Testis (tissue), 3 donors: Measurements from ENCODE around the gene KIF17. TPM values are rescaled to one million over a fixed set of nuclear protein-coding genes. Genes with fewer than 3 reads are reported as not detected.
A peak's percentile ranks its signal among the peaks of the same experiment; 100 is the strongest.

Experiments
- DNase-seq: peaks from one replicate; pipeline ENCODE4 v3.0.0-alpha.2; 2019
- H3K27ac ChIP-seq, 2 donors: fragments of 200-600 bp; sonication (generic); one replicate each; pipeline ENCODE4 v1.5.1; 2019
- H3K27me3 ChIP-seq: fragments of 200-600 bp; sonication (generic); one replicate; pipeline ENCODE4 v1.5.1; 2019
- H3K36me3 ChIP-seq: fragments of 200-600 bp; sonication (generic); one replicate; pipeline ENCODE4 v1.5.1; 2017; ENCODE audit warnings: low read depth; ENCODE audit errors: missing control alignments
- H3K4me1 ChIP-seq: fragments of 200-600 bp; sonication (generic); one replicate; pipeline ENCODE4 v1.5.1; 2019
- H3K4me3 ChIP-seq, 2 donors: fragments of 200-600 bp; sonication (generic); one replicate each; pipeline ENCODE4 v1.5.1; 2017 to 2019
- H3K9me3 ChIP-seq: fragments of 200-600 bp; sonication (generic); one replicate; pipeline ENCODE4 v1.5.1; 2017
- POLR2A ChIP-seq: fragments of 450-650 bp; IDR thresholded peaks from one replicate; pipeline ENCODE4 v1.6.1; 2017; ENCODE audit warnings: antibody characterized with exemption, mild to moderate bottlenecking, moderate library complexity
- WGBS, 2 donors: methylation state at CpG; one replicate each; pipeline ENCODE4 v1.1.5; 2018; 5-methylcytosine and 5-hydroxymethylcytosine counted together
- intact Hi-C: fragments of 100-400 bp; cut with DNase I; formaldehyde crosslinking; loops from one replicate; pipeline ENCODE4 v1.15.1; 2023; ENCODE audit warnings: low total_unique reads
- polyA plus RNA-seq: library from polyadenylated mRNA; stranded (reverse); fragments of 350-450 nt; fragmentation: Illumina TruSeq; extraction: RNeasy Lipid Tissue Mini Kit (QIAGEN cat#74804); gene quantifications from one replicate; pipeline ENCODE4 v1.2.3, GENCODE V29; 2014; ENCODE audit warnings: low read depth, low replicate concordance; ENCODE audit not compliant: insufficient read depth
- total RNA-seq, 2 donors: library from RNA; depleted of rRNA; stranded (reverse); fragments of >200 nt; gene quantifications; one replicate each; pipeline ENCODE4 v1.2.3, GENCODE V29; 2016
- TF ChIP-seq, protein P1 (sequence below), 3 experiments: fragments of 450-650 bp in 2 of 3; fragments of 200-600 bp in 1 of 3; sonication (generic) in 1 of 3; IDR thresholded peaks; one replicate each; pipeline ENCODE4 v1.5.1; 2016 to 2019; ENCODE audit warnings: antibody characterized with exemption in 3 of 3, mild to moderate bottlenecking in 2 of 3, moderate library complexity in 1 of 3

Gene KIF17
- total and polyA plus RNA-seq, 3 donors from 2014 or later: 36.1 to 80.2 (median 54.1) TPM

DNA sequence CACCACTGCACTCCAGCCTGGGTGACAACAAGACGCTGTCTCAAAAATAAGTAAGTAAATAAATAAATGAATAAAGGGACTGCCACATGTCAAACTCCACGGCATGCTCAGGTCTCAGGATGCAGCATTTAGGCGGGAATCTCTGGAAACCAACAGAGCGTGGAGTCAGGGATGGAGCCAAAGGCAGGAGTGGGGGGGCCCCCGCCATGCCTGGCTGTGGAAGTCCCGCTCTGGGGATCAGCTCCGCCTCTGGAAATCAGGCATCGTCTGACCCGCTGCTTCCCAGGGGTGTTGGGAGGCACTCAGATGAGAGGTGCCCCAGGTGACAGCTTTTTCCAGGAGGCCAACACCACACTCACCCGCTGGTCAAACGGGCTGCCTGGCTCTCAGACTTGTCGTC lies 20.2 kb downstream of the KIF17 start:
- Histone ChIP-seq H3K9me3 (no peaks in the 10 kb centered on the region), H3K27ac (peak overlapping the region in 1 of 2 donors; percentile 89), H3K27me3 (no peaks in the 10 kb centered on the region), H3K4me3 (no peak overlapping the region), H3K4me1 (peaks cover 5% of the 10 kb centered on the region), H3K36me3 (no peaks in the 10 kb centered on the region)
- intact Hi-C loops: loop anchor here (10.0 kb wide), 1 partner anchor 497 kb away; no protein-coding TSS in a partner anchor
- no peak for TF ChIP-seq POLR2A
- TF ChIP-seq, protein P1, sequence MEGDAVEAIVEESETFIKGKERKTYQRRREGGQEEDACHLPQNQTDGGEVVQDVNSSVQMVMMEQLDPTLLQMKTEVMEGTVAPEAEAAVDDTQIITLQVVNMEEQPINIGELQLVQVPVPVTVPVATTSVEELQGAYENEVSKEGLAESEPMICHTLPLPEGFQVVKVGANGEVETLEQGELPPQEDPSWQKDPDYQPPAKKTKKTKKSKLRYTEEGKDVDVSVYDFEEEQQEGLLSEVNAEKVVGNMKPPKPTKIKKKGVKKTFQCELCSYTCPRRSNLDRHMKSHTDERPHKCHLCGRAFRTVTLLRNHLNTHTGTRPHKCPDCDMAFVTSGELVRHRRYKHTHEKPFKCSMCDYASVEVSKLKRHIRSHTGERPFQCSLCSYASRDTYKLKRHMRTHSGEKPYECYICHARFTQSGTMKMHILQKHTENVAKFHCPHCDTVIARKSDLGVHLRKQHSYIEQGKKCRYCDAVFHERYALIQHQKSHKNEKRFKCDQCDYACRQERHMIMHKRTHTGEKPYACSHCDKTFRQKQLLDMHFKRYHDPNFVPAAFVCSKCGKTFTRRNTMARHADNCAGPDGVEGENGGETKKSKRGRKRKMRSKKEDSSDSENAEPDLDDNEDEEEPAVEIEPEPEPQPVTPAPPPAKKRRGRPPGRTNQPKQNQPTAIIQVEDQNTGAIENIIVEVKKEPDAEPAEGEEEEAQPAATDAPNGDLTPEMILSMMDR (IDR thresholded peaks at IDR 0.05): no peak
- WGBS, 2 donors: 89 to 93% methylated on average over 8 to 12 of the region's 12 CpGs
- DNase-seq: no peak

DNA sequence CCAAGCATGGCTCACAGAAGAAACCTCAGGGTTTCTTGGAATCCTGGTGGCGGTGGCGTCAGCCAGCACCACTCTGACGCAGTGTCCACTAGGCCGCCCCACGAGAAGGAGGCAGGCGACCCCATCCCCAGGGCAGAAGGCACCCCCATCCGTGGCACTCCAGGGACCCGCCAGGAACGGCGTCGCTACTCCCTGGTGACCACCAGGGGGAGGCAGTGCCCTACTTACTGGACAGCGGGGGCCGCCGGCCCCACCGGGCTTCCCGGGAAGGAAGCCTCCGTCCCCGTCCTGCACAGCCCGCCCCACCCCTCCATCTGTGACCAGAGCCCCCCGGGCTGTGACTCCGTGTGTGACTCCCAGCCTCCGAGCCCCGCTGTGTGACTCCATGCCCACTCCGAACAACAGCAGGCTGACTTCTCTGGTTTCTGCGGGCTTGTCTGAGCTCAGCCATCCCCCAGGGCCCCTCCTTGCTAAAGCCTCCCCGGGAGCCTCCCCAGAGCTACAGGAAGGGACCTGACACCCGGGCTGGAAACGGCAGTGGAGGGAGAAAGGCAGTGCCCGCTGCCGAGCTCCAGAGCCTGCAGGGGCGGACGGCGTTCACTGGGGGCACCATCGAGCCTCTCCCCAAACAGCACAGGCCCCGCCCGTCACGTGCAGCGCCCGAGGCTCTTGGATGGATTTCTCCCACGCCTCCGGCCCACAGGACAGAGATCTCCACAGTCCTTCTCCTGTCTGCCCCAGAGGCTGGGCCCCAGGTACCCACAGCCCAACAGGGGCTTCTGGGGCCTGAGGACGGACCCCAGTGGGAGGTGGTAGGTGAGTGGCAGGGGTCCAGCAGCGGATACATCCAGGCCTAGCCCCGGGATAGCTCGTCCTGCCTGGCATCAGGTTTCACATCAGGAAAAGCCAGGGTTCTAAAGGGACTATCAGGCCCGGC lies 21.1 kb downstream of the KIF17 start:
- H3K27me3 ChIP-seq: no peaks in the 10 kb centered on the region
- peak; percentile 93 for DNase-seq
- H3K9me3 ChIP-seq: no peaks in the 10 kb centered on the region
- intact Hi-C loops: loop anchor here (10.0 kb wide), 1 partner anchor 498 kb away; no protein-coding TSS in a partner anchor
- H3K27ac ChIP-seq: peak overlapping the region; percentile 85 to 89
- peak overlapping the region; percentile 53 to 60 for H3K4me3 ChIP-seq
- WGBS, 2 donors: 0 to 2% methylated on average over 18 to 29 of the region's 46 CpGs
- TF ChIP-seq, protein P1 (IDR thresholded peaks at IDR 0.05): peak; percentile 88 to 93 (median 89)
- no peak for TF ChIP-seq POLR2A
- H3K36me3 ChIP-seq: no peaks in the 10 kb centered on the region
- H3K4me1 ChIP-seq: peaks cover 5% of the 10 kb centered on the region

DNA sequence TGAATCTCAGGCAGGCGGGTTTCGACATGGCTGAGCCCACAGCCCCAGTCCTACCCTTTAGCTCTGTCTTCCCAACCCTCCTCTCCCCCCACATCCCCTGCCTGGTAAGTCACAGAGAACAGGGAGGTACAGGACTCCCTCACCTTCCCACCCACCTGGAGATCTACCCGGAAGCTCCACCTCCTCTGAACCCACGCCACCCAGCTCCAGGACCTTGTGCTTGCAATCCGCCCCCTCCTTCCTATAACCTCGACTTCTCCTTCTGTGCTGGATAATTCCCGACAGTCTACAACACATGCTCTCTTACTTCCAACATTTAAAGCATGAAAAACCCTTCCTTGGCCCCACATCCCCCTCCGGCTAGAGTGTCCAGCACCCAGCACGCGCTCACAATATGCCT lies 22.3 kb downstream of the KIF17 start:
- Histone ChIP-seq H3K36me3 (no peaks in the 10 kb centered on the region), H3K4me1 (peaks cover 5% of the 10 kb centered on the region), H3K4me3 (no peak overlapping the region), H3K27ac (no peak overlapping the region), H3K9me3 (no peaks in the 10 kb centered on the region), H3K27me3 (no peaks in the 10 kb centered on the region)
- 54 to 78% methylated on average over 10 of the region's 10 CpGs for WGBS, 2 donors
- DNase-seq: no peak
- TF ChIP-seq POLR2A: no peak
- TF ChIP-seq, protein P1 (IDR thresholded peaks at IDR 0.05): no peak
- intact Hi-C loops: loop anchor here (10.0 kb wide), 1 partner anchor 499 kb away; no protein-coding TSS in a partner anchor

DNA sequence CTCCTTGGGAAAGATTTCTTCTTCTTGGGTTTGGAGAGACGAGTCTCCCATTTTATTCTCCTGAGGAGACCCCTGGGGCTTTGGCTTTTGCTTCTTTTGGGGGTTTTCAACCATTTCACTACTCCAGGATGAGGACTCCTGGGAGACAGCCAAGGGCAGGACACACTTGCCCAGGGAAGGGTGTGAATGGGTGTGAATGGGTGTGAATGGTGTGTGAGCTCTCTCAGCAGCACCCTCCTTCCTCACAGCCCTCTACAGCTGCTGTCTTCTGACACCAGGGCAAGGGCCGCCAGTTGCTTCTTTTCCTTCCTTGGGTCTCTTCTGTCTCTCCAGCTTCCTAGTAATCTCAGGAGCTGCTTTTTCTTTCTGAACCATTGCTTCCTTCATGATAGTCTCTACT lies 24.2 kb downstream of the KIF17 start:
- no peak overlapping the region for H3K4me3 ChIP-seq
- intact Hi-C loops: loop anchor here (10.0 kb wide), 1 partner anchor 501 kb away; no protein-coding TSS in a partner anchor

More for the DNA sequence above, 24.2 kb downstream of the KIF17 start:
- Histone ChIP-seq H3K27me3 (no peaks in the 10 kb centered on the region), H3K9me3 (no peaks in the 10 kb centered on the region), H3K4me1 (peaks cover 5% of the 10 kb centered on the region), H3K27ac (no peak overlapping the region), H3K36me3 (no peaks in the 10 kb centered on the region)
- no peak for TF ChIP-seq POLR2A
- TF ChIP-seq, protein P1 (IDR thresholded peaks at IDR 0.05): no peak
- WGBS, 2 donors: 77 to 94% methylated on average over 2 of the region's 2 CpGs
- DNase-seq: no peak
